Measurements from ENCODE around the gene ADGB.

Gene ADGB

GRCh38 chr6:146770965-146771735 lies 172.4 kb downstream of the ADGB start:
- H3K4me3 ChIP-seq (ENCODE audit: control insufficient read depth in 1 of 7, extremely low read depth in 1 of 7, insufficient read depth in 4 of 7, low read depth in 2 of 7, low read length in 6 of 7): peak overlapping the region in 5 of 7 experiments; percentile 15 to 60 (median 46)
- ChIA-PET CTCF (interaction anchor here (0.6 to 1.6 kb wide), 4 partner anchors 14 to 225 kb away, joined by 3 to 5 read pairs (median 3); no protein-coding TSS in a partner anchor), POLR2A (interaction anchor here (0.8 to 1.2 kb wide), 2 partner anchors 227 to 1036 kb away, joined by 3 to 10 read pairs; partner anchors contain the start of genes EPM2A and RAB32)
- H3K9me3 ChIP-seq (ENCODE audit: control extremely low read depth in 1 of 5, control insufficient read depth in 4 of 5, insufficient read depth in 2 of 5, low read depth in 1 of 5, low read length in 4 of 5): no peaks in the 10 kb centered on the region
- H3K27ac ChIP-seq (ENCODE audit: insufficient read depth in 1 of 2, low read depth in 1 of 2, low read length in 2 of 2, poor library complexity in 1 of 2, severe bottlenecking in 2 of 2): peak overlapping the region; percentile 52 to 78
- H3K36me3 ChIP-seq (ENCODE audit: control insufficient read depth in 4 of 4, insufficient read depth in 4 of 4, low read length in 3 of 4): no peaks in the 10 kb centered on the region
- H3K4me1 ChIP-seq (ENCODE audit: control extremely low read depth in 1 of 4, control insufficient read depth in 4 of 4, insufficient read depth in 4 of 4, low read length in 3 of 4): peaks cover 12 to 42% (median 28%) of the 10 kb centered on the region in 4 experiments
- H3K27me3 ChIP-seq (replicated peaks in 2 of 5; ENCODE audit: control insufficient read depth in 4 of 5, insufficient read depth in 5 of 5, low read length in 4 of 5): no peaks in the 10 kb centered on the region
- peak; percentile 97 to 100 (median 99) for DNase-seq
- 2% methylated on average over 8 of the region's 14 CpGs for WGBS (ENCODE audit: insufficient coverage)

GRCh38 chr6:146775220-146775619 lies 176.4 kb downstream of the ADGB start:
- Histone ChIP-seq H3K9me3 (ENCODE audit: control extremely low read depth in 1 of 5, control insufficient read depth in 4 of 5, insufficient read depth in 2 of 5, low read depth in 1 of 5, low read length in 4 of 5) (no peaks in the 10 kb centered on the region), H3K4me1 (ENCODE audit: control extremely low read depth in 1 of 4, control insufficient read depth in 4 of 4, insufficient read depth in 4 of 4, low read length in 3 of 4) (peaks cover 9 to 22% (median 17%) of the 10 kb centered on the region in 4 experiments), H3K27ac (ENCODE audit: insufficient read depth in 1 of 2, low read depth in 1 of 2, low read length in 2 of 2, poor library complexity in 1 of 2, severe bottlenecking in 2 of 2) (no peak overlapping the region), H3K36me3 (ENCODE audit: control insufficient read depth in 4 of 4, insufficient read depth in 4 of 4, low read length in 3 of 4) (no peaks in the 10 kb centered on the region), H3K4me3 (ENCODE audit: control insufficient read depth in 1 of 7, extremely low read depth in 1 of 7, insufficient read depth in 4 of 7, low read depth in 2 of 7, low read length in 6 of 7) (no peak overlapping the region), H3K27me3 (replicated peaks in 2 of 5; ENCODE audit: control insufficient read depth in 4 of 5, insufficient read depth in 5 of 5, low read length in 4 of 5) (no peaks in the 10 kb centered on the region)
- ChIA-PET POLR2A (no interaction called here), CTCF (interaction anchor here (0.9 to 3.6 kb wide), 9 partner anchors 8 to 887 kb away, joined by 3 to 30 read pairs (median 4); no protein-coding TSS in a partner anchor)
- peak; percentile 51 to 65 (median 59) for DNase-seq

- DNase-seq: no peak
- Histone ChIP-seq H3K9me3 (ENCODE audit: control extremely low read depth in 1 of 5, control insufficient read depth in 4 of 5, insufficient read depth in 2 of 5, low read depth in 1 of 5, low read length in 4 of 5) (no peaks in the 10 kb centered on the region), H3K27me3 (replicated peaks in 2 of 5; ENCODE audit: control insufficient read depth in 4 of 5, insufficient read depth in 5 of 5, low read length in 4 of 5) (no peaks in the 10 kb centered on the region), H3K4me3 (ENCODE audit: control insufficient read depth in 1 of 7, extremely low read depth in 1 of 7, insufficient read depth in 4 of 7, low read depth in 2 of 7, low read length in 6 of 7) (no peak overlapping the region), H3K36me3 (ENCODE audit: control insufficient read depth in 4 of 4, insufficient read depth in 4 of 4, low read length in 3 of 4) (no peaks in the 10 kb centered on the region), H3K4me1 (ENCODE audit: control extremely low read depth in 1 of 4, control insufficient read depth in 4 of 4, insufficient read depth in 4 of 4, low read length in 3 of 4) (peaks cover 0 to 4% (median under 1%) of the 10 kb centered on the region in 4 experiments), H3K27ac (ENCODE audit: insufficient read depth in 1 of 2, low read depth in 1 of 2, low read length in 2 of 2, poor library complexity in 1 of 2, severe bottlenecking in 2 of 2) (no peak overlapping the region)
- POLR2A ChIA-PET: no interaction called here
- CTCF ChIA-PET: interaction anchor here (1.2 kb wide), 1 partner anchor 14 kb away, joined by 3 read pairs; no protein-coding TSS in a partner anchor
- no CpG with 5 or more reads among the region's 3 CpGs for WGBS (ENCODE audit: insufficient coverage)
Measured at GRCh38 chr6:146781836-146782235, 183.1 kb downstream of the ADGB start.

GRCh38 chr6:146785001-146785585 lies 186.3 kb downstream of the ADGB start:
- CTCF ChIA-PET: interaction anchor here (0.7 to 1.9 kb wide), 7 partner anchors 8 to 40 kb away, joined by 3 to 7 read pairs (median 3); no protein-coding TSS in a partner anchor
- POLR2A ChIA-PET: interaction anchor here (0.6 kb wide), 1 partner anchor 14 kb away, joined by 3 read pairs; no protein-coding TSS in a partner anchor
- WGBS (ENCODE audit: insufficient coverage): 61% methylated on average over 4 of the region's 5 CpGs
- H3K36me3 ChIP-seq (ENCODE audit: control insufficient read depth in 4 of 4, insufficient read depth in 4 of 4, low read length in 3 of 4): no peaks in the 10 kb centered on the region
- peak; percentile 65 to 87 (median 85) for DNase-seq
- H3K9me3 ChIP-seq (ENCODE audit: control extremely low read depth in 1 of 5, control insufficient read depth in 4 of 5, insufficient read depth in 2 of 5, low read depth in 1 of 5, low read length in 4 of 5): no peaks in the 10 kb centered on the region
- peaks cover 0 to 9% (median 2%) of the 10 kb centered on the region in 4 experiments for H3K4me1 ChIP-seq (ENCODE audit: control extremely low read depth in 1 of 4, control insufficient read depth in 4 of 4, insufficient read depth in 4 of 4, low read length in 3 of 4)
- H3K27me3 ChIP-seq (replicated peaks in 2 of 5; ENCODE audit: control insufficient read depth in 4 of 5, insufficient read depth in 5 of 5, low read length in 4 of 5): no peaks in the 10 kb centered on the region
- no peak overlapping the region for H3K27ac ChIP-seq (ENCODE audit: insufficient read depth in 1 of 2, low read depth in 1 of 2, low read length in 2 of 2, poor library complexity in 1 of 2, severe bottlenecking in 2 of 2)
- no peak overlapping the region for H3K4me3 ChIP-seq (ENCODE audit: control insufficient read depth in 1 of 7, extremely low read depth in 1 of 7, insufficient read depth in 4 of 7, low read depth in 2 of 7, low read length in 6 of 7)

GRCh38 chr6:146787876-146788508 lies 189.2 kb downstream of the ADGB start:
- Histone ChIP-seq H3K27ac (ENCODE audit: insufficient read depth in 1 of 2, low read depth in 1 of 2, low read length in 2 of 2, poor library complexity in 1 of 2, severe bottlenecking in 2 of 2) (no peak overlapping the region), H3K4me3 (ENCODE audit: control insufficient read depth in 1 of 7, extremely low read depth in 1 of 7, insufficient read depth in 4 of 7, low read depth in 2 of 7, low read length in 6 of 7) (no peak overlapping the region), H3K9me3 (ENCODE audit: control extremely low read depth in 1 of 5, control insufficient read depth in 4 of 5, insufficient read depth in 2 of 5, low read depth in 1 of 5, low read length in 4 of 5) (peaks cover 0 to 5% (median 3%) of the 10 kb centered on the region in 5 experiments), H3K36me3 (ENCODE audit: control insufficient read depth in 4 of 4, insufficient read depth in 4 of 4, low read length in 3 of 4) (no peaks in the 10 kb centered on the region), H3K27me3 (replicated peaks in 2 of 5; ENCODE audit: control insufficient read depth in 4 of 5, insufficient read depth in 5 of 5, low read length in 4 of 5) (no peaks in the 10 kb centered on the region), H3K4me1 (ENCODE audit: control extremely low read depth in 1 of 4, control insufficient read depth in 4 of 4, insufficient read depth in 4 of 4, low read length in 3 of 4) (peaks cover 0 to 9% (median 2%) of the 10 kb centered on the region in 4 experiments)
- no peak for DNase-seq
- POLR2A ChIA-PET: no interaction called here
- WGBS (ENCODE audit: insufficient coverage): 87% methylated on average over 4 of the region's 5 CpGs
- CTCF ChIA-PET: interaction anchor here (0.7 to 1.1 kb wide), 2 partner anchors 11 to 13 kb away, joined by 3 to 4 read pairs; no protein-coding TSS in a partner anchor

- DNase-seq: no peak
- H3K4me1 ChIP-seq (ENCODE audit: control extremely low read depth in 1 of 4, control insufficient read depth in 4 of 4, insufficient read depth in 4 of 4, low read length in 3 of 4): peaks cover 0 to 7% (median 2%) of the 10 kb centered on the region in 4 experiments
- H3K4me3 ChIP-seq (ENCODE audit: control insufficient read depth in 1 of 7, extremely low read depth in 1 of 7, insufficient read depth in 4 of 7, low read depth in 2 of 7, low read length in 6 of 7): no peak overlapping the region
- H3K9me3 ChIP-seq (ENCODE audit: control extremely low read depth in 1 of 5, control insufficient read depth in 4 of 5, insufficient read depth in 2 of 5, low read depth in 1 of 5, low read length in 4 of 5): peaks cover 0 to 9% (median 7%) of the 10 kb centered on the region in 5 experiments
- WGBS (ENCODE audit: insufficient coverage): 100% methylated on average over 1 of the region's 4 CpGs
- ChIA-PET CTCF (no interaction called here), POLR2A (no interaction called here)
- no peaks in the 10 kb centered on the region for H3K27me3 ChIP-seq (replicated peaks in 2 of 5; ENCODE audit: control insufficient read depth in 4 of 5, insufficient read depth in 5 of 5, low read length in 4 of 5)
- no peaks in the 10 kb centered on the region for H3K36me3 ChIP-seq (ENCODE audit: control insufficient read depth in 4 of 4, insufficient read depth in 4 of 4, low read length in 3 of 4)
- no peak overlapping the region for H3K27ac ChIP-seq (ENCODE audit: insufficient read depth in 1 of 2, low read depth in 1 of 2, low read length in 2 of 2, poor library complexity in 1 of 2, severe bottlenecking in 2 of 2)
Measured at GRCh38 chr6:146790561-146791091, 191.9 kb downstream of the ADGB start.
